GM12878 (cell line): ENCODE data around the gene FBXW12. TPM values are rescaled to one million over a fixed set of nuclear protein-coding genes. Genes with fewer than 3 reads are reported as not detected.
A peak's percentile ranks its signal among the peaks of the same experiment; 100 is the strongest.

ENCODE experiments used
- ATAC-seq: fragments of 200-7000 bp; cut with Tn5 transposase; 3 replicates; pipeline ENCODE4 v1.9.1; 2020; ENCODE audit warnings: mild to moderate bottlenecking, moderate library complexity
- BruUV-seq: library from RNA; stranded (reverse); fragments of 400-500 nt; replicated peaks from 2 replicates; lab custom pipeline; 2021; lab: Mats Ljungman, UMichigan
- CTCF ChIA-PET: fragments of 300-600 bp; sonication (Branson Sonifier 250); formaldehyde crosslinking; extraction: SDS; loops from one replicate; lab custom pipeline; 2021; ENCODE audit warnings: inconsistent platforms; lab: Yijun Ruan, JAX
- POLR2A ChIA-PET: fragments of 350-600 bp; formaldehyde crosslinking; extraction: SDS; loops from one replicate; lab custom pipeline; 2021; ENCODE audit warnings: inconsistent platforms; lab: Charles Lee
- RAD21 ChIA-PET: fragments of 300-600 bp; sonication (Branson Sonifier 250); formaldehyde crosslinking; loops from one replicate; lab custom pipeline; 2023; ENCODE audit warnings: antibody characterized with exemption; ENCODE audit not compliant: unreplicated experiment; lab: Charles Lee
- SMC1A ChIA-PET: fragments of 300-600 bp; sonication (Branson Sonifier 250); formaldehyde crosslinking; loops from one replicate; lab custom pipeline; 2023; ENCODE audit not compliant: unreplicated experiment, uncharacterized antibody; lab: Charles Lee
- DNase-seq: peaks from one replicate; pipeline ENCODE4 v3.0.0-alpha.2; 2011; ENCODE audit warnings: low read depth, low spot score
- FAIRE-seq: peaks from 3 replicates; lab custom pipeline; 2011; peaks lifted over from hg19 to GRCh38; lab: Jason Lieb, UNC
- H2AFZ ChIP-seq: 2 replicates; pipeline ENCODE4 v1.6.0; 2011; ENCODE audit warnings: low read depth, low read length, control low read depth; ENCODE audit not compliant: control insufficient read depth
- H3K27ac ChIP-seq: 2 replicates; pipeline ENCODE4 v1.5.1; 2011; ENCODE audit warnings: control low read depth; ENCODE audit not compliant: control insufficient read depth, insufficient read depth
- H3K27me3 ChIP-seq, 2 experiments: replicated peaks in 1 of 2; 2 replicates each; pipeline versions ENCODE4 v1.6.0 to v1.6.1; 2011; ENCODE audit warnings: low read length in 1 of 2; ENCODE audit not compliant: control insufficient read depth in 2 of 2, insufficient read depth in 2 of 2
- H3K36me3 ChIP-seq, 2 experiments: 2 replicates each; pipeline ENCODE4 v1.5.1; 2011; ENCODE audit warnings: low read length in 1 of 2; ENCODE audit not compliant: control insufficient read depth in 2 of 2, insufficient read depth in 2 of 2
- H3K4me1 ChIP-seq: 2 replicates; pipeline ENCODE4 v1.6.1; 2011; ENCODE audit warnings: mild to moderate bottlenecking, low read length, moderate library complexity, mixed read lengths; ENCODE audit not compliant: control insufficient read depth, insufficient read depth
- H3K4me2 ChIP-seq: 2 replicates; pipeline ENCODE4 v1.6.0; 2011; ENCODE audit warnings: control low read depth; ENCODE audit not compliant: control insufficient read depth, insufficient read depth
- H3K4me3 ChIP-seq: fragments of 200-600 bp; sonication (generic); 2 replicates; pipeline ENCODE4 v1.5.1; 2016
- H3K79me2 ChIP-seq: 2 replicates; pipeline ENCODE4 v1.6.0; 2011; ENCODE audit warnings: low read length; ENCODE audit not compliant: control insufficient read depth, insufficient read depth
- H3K9ac ChIP-seq: 2 replicates; pipeline ENCODE4 v1.8.0; 2011; ENCODE audit warnings: low read length, control low read depth, mixed read lengths; ENCODE audit not compliant: control insufficient read depth, insufficient read depth
- H3K9me3 ChIP-seq: replicated peaks from 3 replicates; pipeline ENCODE4 v1.5.1; 2011; ENCODE audit warnings: mild to moderate bottlenecking, low read length; ENCODE audit not compliant: control insufficient read depth, insufficient read depth
- H4K20me1 ChIP-seq: 2 replicates; pipeline ENCODE4 v1.6.0; 2011; ENCODE audit not compliant: control insufficient read depth, insufficient read depth
- CTCF ChIP-seq, 3 experiments: IDR thresholded peaks in 2 of 3; conservative IDR thresholded peaks in 1 of 3; 2 replicates each; pipeline ENCODE4 v1.5.1; 2011; ENCODE audit warnings: low read depth in 3 of 3, low read length in 3 of 3, mild to moderate bottlenecking in 3 of 3, control low read depth in 2 of 3, moderate library complexity in 2 of 3, inconsistent platforms in 1 of 3, mixed read lengths in 1 of 3; ENCODE audit not compliant: control insufficient read depth in 2 of 3, insufficient read depth in 1 of 3; ENCODE audit errors: extremely low read depth in 1 of 3
- MEF2B ChIP-seq: fragments of 450-650 bp; IDR thresholded peaks from 2 replicates; pipeline ENCODE4 v1.6.1; 2018; ENCODE audit warnings: mild to moderate bottlenecking, moderate library complexity; ENCODE audit not compliant: partially characterized antibody, poor library complexity, severe bottlenecking
- RFX5 ChIP-seq: IDR thresholded peaks from 2 replicates; pipeline ENCODE4 v1.6.1; 2011; ENCODE audit warnings: low read depth, low read length, improper control_type of control experiment
- SIX5 ChIP-seq: IDR thresholded peaks from 2 replicates; pipeline ENCODE4 v1.6.1; 2011; ENCODE audit warnings: mild to moderate bottlenecking, low read depth, low read length, moderate library complexity; ENCODE audit not compliant: severe bottlenecking
- WGBS: methylation state at CpG from one replicate; pipeline ENCODE4 v1.1.6; 2016; ENCODE audit warnings: low lambda C conversion rate; ENCODE audit not compliant: insufficient replicate concordance, insufficient coverage; ENCODE audit errors: missing lambda C conversion rate; 5-methylcytosine and 5-hydroxymethylcytosine counted together
- in situ Hi-C: fragments of 300-500 bp; cut with MboI; formaldehyde crosslinking; loops from 9 replicates; pipeline ENCODE4 v1.14.3; 2018; ENCODE audit warnings: mixed read lengths
- intact Hi-C: fragments of 100-400 bp; cut with micrococcal nuclease; formaldehyde crosslinking; loops from one replicate; pipeline ENCODE4 v1.14.2; 2022; ENCODE audit not compliant: unreplicated experiment
- polyA plus RNA-seq, 11 experiments: library from polyadenylated mRNA; depleted of rRNA in 4 of 11; unstranded in 6 of 11; stranded (reverse) in 5 of 11; fragments of >200 nt; fragmentation: Nextera tagmentation in 4 of 11; fragmentation: Illumina TruSeq in 1 of 11; extraction: Ambion mirVana in 4 of 11; extraction: Trizol in 1 of 11; gene quantifications; 1 replicate in 1 of 11; 2 replicates in 10 of 11; pipeline versions ENCODE4 v1.2.1 to v1.2.3, GENCODE V29; 2011 to 2016; ENCODE audit warnings: inconsistent platforms in 2 of 11, missing spikeins in 2 of 11, low read depth in 1 of 11
- total RNA-seq, 4 experiments: library from RNA; depleted of rRNA in 3 of 4; stranded (reverse); fragments of >200 nt in 3 of 4; fragmentation: Illumina TruSeq in 1 of 4; extraction: Trizol in 1 of 4; gene quantifications; 2 replicates each; pipeline versions ENCODE4 v1.2.1 to v1.2.3, GENCODE V29; 2013 to 2021
- TF ChIP-seq, protein P1 (sequence below): fragments of 450-650 bp; IDR thresholded peaks from 2 replicates; pipeline ENCODE4 v1.6.1; 2018; ENCODE audit warnings: borderline replicate concordance, mild to moderate bottlenecking; ENCODE audit not compliant: partially characterized antibody

The FBXW12 gene
- total and polyA plus RNA-seq, 10 of the 15 experiments (the other 5 are each of a cell fraction or from before 2014, with no cell fraction given) = 0.04 to 0.18 (median 0.12) TPM; not detected in 4

DNA sequence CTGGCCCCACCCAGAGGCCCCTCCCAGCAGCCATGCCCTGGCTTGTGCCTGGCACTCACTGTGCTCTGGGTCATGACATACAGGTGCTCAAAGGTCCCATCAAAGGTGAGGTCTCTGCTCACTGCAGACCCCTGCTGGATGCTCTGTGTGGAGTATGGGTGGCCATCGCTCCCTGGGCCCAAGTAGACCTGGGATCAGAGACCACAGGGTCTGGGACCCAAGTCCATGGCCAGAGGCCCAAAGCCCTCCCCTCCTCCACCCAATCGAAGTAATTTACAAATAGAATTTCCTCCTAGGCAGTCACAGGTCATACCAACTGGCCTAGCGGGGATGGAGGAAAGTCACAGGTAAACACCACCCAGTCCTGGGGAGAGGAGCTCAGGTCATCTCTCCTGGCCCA lies 50.3 kb downstream of the FBXW12 start:
- no peaks in the 10 kb centered on the region for H3K36me3 ChIP-seq
- peaks cover 10% of the 10 kb centered on the region for H3K4me1 ChIP-seq
- CTCF ChIA-PET = interaction anchor here (0.6 to 2.9 kb wide), 6 partner anchors 14 to 137 kb away, joined by 3 to 29 read pairs (median 4); partner anchors contain the start of gene CCDC51
- SMC1A ChIA-PET = interaction anchor here (1.2 kb wide), 1 partner anchor 21 kb away, joined by 4 read pairs; no protein-coding TSS in a partner anchor
- 22% methylated on average over 3 of the region's 3 CpGs for WGBS
- no peak overlapping the region for H3K9ac ChIP-seq
- RAD21 ChIA-PET = interaction anchor here (1.7 kb wide), 1 partner anchor 14 kb away, joined by 9 read pairs; no protein-coding TSS in a partner anchor
- TF ChIP-seq MEF2B (no peak), CTCF (IDR thresholded peaks at IDR 0.05 in 2 of 3, conservative IDR thresholded peaks at IDR 0.05 in 1 of 3; ENCODE audit: control insufficient read depth in 2 of 3, extremely low read depth in 1 of 3, insufficient read depth in 1 of 3, low read depth in 3 of 3, low read length in 3 of 3) (peak; percentile 6 to 23 (median 17); a peak in 1 of 6 replicates)
- no peaks in the 10 kb centered on the region for H4K20me1 ChIP-seq
- ATAC-seq = peak; percentile 22; the same call in 1 of the 3 replicates
- H3K9me3 ChIP-seq = no peaks in the 10 kb centered on the region
- FAIRE-seq = peak; percentile 59
- no peak overlapping the region for H3K4me2 ChIP-seq
- H3K79me2 ChIP-seq = no peaks in the 10 kb centered on the region
- H3K27me3 ChIP-seq = no peaks in the 10 kb centered on the region
- no peak for DNase-seq
- H2AFZ ChIP-seq = no peak overlapping the region
- no peak overlapping the region for H3K27ac ChIP-seq
- BruUV-seq = no TSS peak
- in situ Hi-C loops (no loop called here), intact Hi-C loops (no loop called here)
- POLR2A ChIA-PET = no interaction called here
- no peak overlapping the region for H3K4me3 ChIP-seq

- H3K36me3 ChIP-seq = no peaks in the 10 kb centered on the region
- H3K9ac ChIP-seq = no peak overlapping the region
- intact Hi-C loops = no loop called here
- DNase-seq (no peak), ATAC-seq (no peak), FAIRE-seq (no peak)
- WGBS = 43% methylated on average over 8 of the region's 8 CpGs
- RAD21 ChIA-PET = interaction anchor here (1.7 kb wide), 1 partner anchor 13 kb away, joined by 9 read pairs; no protein-coding TSS in a partner anchor
- in situ Hi-C loops = no loop called here
- BruUV-seq = no TSS peak
- no peak overlapping the region for H3K4me2 ChIP-seq
- no peak overlapping the region for H2AFZ ChIP-seq
- no peaks in the 10 kb centered on the region for H3K9me3 ChIP-seq
- TF ChIP-seq, protein P1, sequence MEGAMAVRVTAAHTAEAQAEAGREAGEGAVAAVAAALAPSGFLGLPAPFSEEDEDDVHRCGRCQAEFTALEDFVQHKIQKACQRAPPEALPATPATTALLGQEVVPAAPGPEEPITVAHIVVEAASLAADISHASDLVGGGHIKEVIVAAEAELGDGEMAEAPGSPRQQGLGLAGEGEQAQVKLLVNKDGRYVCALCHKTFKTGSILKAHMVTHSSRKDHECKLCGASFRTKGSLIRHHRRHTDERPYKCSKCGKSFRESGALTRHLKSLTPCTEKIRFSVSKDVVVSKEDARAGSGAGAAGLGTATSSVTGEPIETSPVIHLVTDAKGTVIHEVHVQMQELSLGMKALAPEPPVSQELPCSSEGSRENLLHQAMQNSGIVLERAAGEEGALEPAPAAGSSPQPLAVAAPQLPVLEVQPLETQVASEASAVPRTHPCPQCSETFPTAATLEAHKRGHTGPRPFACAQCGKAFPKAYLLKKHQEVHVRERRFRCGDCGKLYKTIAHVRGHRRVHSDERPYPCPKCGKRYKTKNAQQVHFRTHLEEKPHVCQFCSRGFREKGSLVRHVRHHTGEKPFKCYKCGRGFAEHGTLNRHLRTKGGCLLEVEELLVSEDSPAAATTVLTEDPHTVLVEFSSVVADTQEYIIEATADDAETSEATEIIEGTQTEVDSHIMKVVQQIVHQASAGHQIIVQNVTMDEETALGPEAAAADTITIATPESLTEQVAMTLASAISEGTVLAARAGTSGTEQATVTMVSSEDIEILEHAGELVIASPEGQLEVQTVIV = no peak
- TF ChIP-seq SIX5 (no peak), RFX5 (no peak)
- POLR2A ChIA-PET = no interaction called here
- peaks cover 12% of the 10 kb centered on the region for H3K4me1 ChIP-seq
- no peaks in the 10 kb centered on the region for H4K20me1 ChIP-seq
- no peaks in the 10 kb centered on the region for H3K79me2 ChIP-seq
- no peak overlapping the region for H3K4me3 ChIP-seq
- SMC1A ChIA-PET = interaction anchor here (1.2 kb wide), 1 partner anchor 22 kb away, joined by 4 read pairs; no protein-coding TSS in a partner anchor
- no peaks in the 10 kb centered on the region for H3K27me3 ChIP-seq
- CTCF ChIA-PET = interaction anchor here (0.6 to 2.9 kb wide), 6 partner anchors 13 to 138 kb away, joined by 3 to 29 read pairs (median 4); partner anchors contain the start of gene CCDC51
- no peak overlapping the region for H3K27ac ChIP-seq
Measured at GRCh38 chr3:48422681-48423080, 50.7 kb downstream of the FBXW12 start.
